H1 (cell line): Measurements from ENCODE around the gene HDAC7. TPM values are rescaled to one million over a fixed set of nuclear protein-coding genes. Genes with fewer than 3 reads are reported as not detected.

Experiments
- KDM1A ChIP-seq: fragments of 200-600, 300-600 bp; sonication (generic); IDR thresholded peaks from 2 replicates; pipeline ENCODE4 v1.7.1; 2016; ENCODE audit warnings: mild to moderate bottlenecking, low read length, borderline replicate concordance
- polyA plus RNA-seq, 7 experiments: library from polyadenylated mRNA; depleted of rRNA in 3 of 7; stranded (reverse) in 5 of 7; unstranded in 2 of 7; fragments of >200 nt in 5 of 7; fragments of 200-250 nt in 2 of 7; gene quantifications; 1 replicate in 5 of 7; 2 replicates in 1 of 7; 4 replicates in 1 of 7; pipeline versions ENCODE4 v1.2.1 to v1.2.3, GENCODE V29; 2011 to 2013; ENCODE audit warnings: missing spikeins in 2 of 7, mixed read lengths in 2 of 7
- total RNA-seq: library from RNA; stranded (reverse); fragmentation: NEBNext Ultra II Directional; extraction: Animal tissue kit (Norgen Biotek cat#: 25700); gene quantifications from 2 replicates; pipeline ENCODE4 v1.2.1, GENCODE V29; 2021

Gene HDAC7
- total and polyA plus RNA-seq, 2 of the 8 experiments (the other 6 are each of a cell fraction or from before 2014, with no cell fraction given) = 25.5 to 84.9 TPM

DNA sequence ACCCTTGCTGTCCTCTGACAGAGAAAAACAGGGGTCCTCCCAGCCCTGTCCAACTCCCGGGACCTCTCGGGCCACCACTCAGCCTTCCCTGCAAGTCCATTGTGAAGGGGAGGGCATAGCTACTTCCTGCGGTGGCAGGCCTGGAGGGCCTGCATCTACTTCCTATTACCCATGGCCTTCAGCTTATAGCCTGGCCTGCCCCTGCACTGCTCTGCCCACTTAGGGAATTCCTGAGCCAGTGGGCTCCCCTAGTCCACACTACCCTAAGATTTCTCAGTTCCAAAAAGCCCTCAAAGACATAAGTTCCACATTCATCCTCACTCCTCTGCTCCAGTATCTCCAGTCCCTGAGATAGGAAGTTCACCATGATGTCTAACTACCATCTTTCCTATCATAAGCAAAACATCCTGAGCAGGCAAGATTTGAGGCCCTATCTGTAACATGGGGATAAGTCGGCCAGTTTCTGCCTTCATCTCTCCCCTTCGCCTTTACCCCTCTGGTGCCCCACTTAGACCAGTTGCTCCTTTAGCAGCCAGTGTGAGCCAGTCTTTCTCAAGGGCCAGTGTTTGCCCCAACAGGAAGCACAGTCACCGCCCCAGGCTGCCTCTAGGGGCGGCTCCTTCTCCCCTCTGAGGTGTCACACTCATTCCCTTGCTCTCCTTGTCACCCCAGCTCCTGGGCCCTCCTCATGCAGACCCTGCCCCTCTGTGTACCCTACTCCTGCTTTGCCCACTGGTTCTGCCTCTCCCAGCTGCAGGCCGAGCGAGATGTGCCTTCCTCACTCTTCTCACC, 10.9 kb downstream of the HDAC7 start (continued):
- TF ChIP-seq KDM1A = peak; percentile 83; the same call in 1 of the 2 replicates
